K562 (cell line): ENCODE measurements around the gene TGFBR1.

ENCODE experiments used
- POLR2A ChIP-seq: fragments of 450-650 bp; conservative IDR thresholded peaks from 2 replicates; pipeline ENCODE4 v1.6.1; 2016
- SRSF9 ChIP-seq: fragments of 200-400 bp; formaldehyde crosslinking; IDR thresholded peaks from 2 replicates; pipeline ENCODE4 v1.6.1; 2017; ENCODE audit warnings: low read depth, low read length, borderline replicate concordance
- TAF1 ChIP-seq: IDR thresholded peaks from 2 replicates; pipeline ENCODE4 v1.6.1; 2011; ENCODE audit warnings: mild to moderate bottlenecking, low read length, moderate library complexity; ENCODE audit not compliant: insufficient read depth, control insufficient read depth, severe bottlenecking; ENCODE audit errors: extremely low read depth

GRCh38 chr9:99057665-99058625, 47.0 kb upstream of the TGFBR1 start:
- TF ChIP-seq SRSF9 = no peak
- no peak for TF ChIP-seq POLR2A
- TF ChIP-seq TAF1 = no peak
